Retinal pigment epithelial cell (primary cell): ENCODE results near the gene RFTN1.

ENCODE experiments used
- DNase-seq: peaks from one replicate; pipeline ENCODE4 v3.0.0-alpha.2; 2010; ENCODE audit warnings: low read depth
- H3K4me3 ChIP-seq: 2 replicates; pipeline ENCODE4 v1.5.1; 2011; ENCODE audit warnings: mild to moderate bottlenecking, low read length, control low read depth, moderate library complexity
- TF ChIP-seq, protein P1 (sequence below): conservative IDR thresholded peaks from 2 replicates; pipeline ENCODE4 v1.5.1; 2011; ENCODE audit warnings: low read depth, low read length, control low read depth, inconsistent platforms

RFTN1 gene

DNA sequence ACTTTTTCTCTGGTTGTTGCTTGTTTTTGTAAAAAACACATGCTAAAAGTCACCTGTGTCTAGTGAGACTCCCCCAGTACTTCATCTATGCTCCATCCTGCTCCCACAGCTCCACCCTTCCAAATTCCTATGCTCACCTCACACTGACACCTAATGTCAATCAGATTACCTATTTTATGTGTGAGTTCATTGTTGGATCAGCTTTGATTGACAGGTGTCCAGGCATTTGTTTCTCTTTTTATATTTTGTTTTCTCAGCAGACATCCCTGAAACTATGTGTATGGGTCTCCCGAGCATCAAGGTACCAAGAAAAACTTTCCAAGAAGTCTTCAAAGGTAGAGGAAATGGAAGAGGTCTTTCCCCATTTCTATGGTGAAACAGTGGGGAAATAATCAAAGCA lies 13.4 kb downstream of the RFTN1 start:
- no peak for DNase-seq
- H3K4me3 ChIP-seq = no peak overlapping the region
- TF ChIP-seq, protein P1, sequence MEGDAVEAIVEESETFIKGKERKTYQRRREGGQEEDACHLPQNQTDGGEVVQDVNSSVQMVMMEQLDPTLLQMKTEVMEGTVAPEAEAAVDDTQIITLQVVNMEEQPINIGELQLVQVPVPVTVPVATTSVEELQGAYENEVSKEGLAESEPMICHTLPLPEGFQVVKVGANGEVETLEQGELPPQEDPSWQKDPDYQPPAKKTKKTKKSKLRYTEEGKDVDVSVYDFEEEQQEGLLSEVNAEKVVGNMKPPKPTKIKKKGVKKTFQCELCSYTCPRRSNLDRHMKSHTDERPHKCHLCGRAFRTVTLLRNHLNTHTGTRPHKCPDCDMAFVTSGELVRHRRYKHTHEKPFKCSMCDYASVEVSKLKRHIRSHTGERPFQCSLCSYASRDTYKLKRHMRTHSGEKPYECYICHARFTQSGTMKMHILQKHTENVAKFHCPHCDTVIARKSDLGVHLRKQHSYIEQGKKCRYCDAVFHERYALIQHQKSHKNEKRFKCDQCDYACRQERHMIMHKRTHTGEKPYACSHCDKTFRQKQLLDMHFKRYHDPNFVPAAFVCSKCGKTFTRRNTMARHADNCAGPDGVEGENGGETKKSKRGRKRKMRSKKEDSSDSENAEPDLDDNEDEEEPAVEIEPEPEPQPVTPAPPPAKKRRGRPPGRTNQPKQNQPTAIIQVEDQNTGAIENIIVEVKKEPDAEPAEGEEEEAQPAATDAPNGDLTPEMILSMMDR = no peak

DNA sequence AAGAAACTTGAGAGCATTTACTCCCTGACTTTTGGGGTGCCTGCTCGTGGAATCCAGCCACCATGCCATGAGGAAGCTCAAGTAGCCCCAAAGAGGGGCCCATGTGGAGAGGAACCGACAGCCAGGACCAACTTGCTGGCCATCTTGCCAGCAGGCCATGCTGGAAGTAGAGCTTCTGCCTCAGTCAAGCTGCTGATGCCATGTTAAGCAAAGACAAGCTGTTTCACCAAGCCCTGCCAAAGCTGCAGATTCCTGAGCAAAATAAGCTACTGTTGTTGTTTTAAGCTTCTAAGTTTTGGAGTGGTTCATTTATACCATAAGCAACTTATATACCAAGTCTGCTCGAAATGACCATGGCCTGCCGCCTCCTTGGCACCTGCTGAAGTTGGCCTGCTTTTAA lies 14.1 kb downstream of the RFTN1 start:
- H3K4me3 ChIP-seq = no peak overlapping the region
- DNase-seq = no peak
- TF ChIP-seq, protein P1 = no peak

DNA sequence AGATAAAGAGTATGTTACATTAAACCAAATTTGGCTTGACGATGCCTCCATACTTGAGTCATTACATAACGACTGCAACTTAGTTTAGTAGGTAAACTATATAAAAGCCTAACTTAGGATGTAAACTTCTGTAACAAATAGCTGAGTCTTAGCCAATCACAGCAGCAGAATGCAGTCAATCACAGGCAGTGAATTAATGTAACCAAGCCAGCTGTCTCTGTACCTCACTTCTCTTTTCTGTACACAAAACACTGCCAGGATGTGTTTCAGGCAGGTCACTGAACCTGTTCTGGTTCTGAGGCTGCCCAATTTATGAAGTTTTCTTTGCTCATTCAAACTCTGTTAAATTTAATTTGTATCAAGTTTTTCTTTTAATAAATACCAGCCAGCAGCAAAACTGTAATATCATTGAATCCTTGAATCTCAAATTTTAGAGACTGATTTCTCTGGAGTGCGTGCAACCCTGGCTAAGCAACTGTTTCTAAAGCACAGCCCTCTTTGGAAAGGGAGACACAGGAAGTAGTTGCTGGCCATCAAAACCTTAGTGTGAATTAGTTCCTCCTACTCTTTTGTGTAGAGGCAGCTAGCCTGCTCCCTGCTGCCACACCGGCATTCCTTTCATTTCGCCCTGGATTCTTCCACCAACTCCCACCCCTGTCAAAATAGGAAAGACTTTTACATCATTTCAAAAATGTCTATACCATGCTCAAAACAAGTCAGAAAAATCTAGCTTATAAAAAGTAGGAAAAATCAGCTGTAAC lies 15.2 kb downstream of the RFTN1 start:
- H3K4me3 ChIP-seq = no peak overlapping the region
- TF ChIP-seq, protein P1 = no peak
- DNase-seq = no peak

DNA sequence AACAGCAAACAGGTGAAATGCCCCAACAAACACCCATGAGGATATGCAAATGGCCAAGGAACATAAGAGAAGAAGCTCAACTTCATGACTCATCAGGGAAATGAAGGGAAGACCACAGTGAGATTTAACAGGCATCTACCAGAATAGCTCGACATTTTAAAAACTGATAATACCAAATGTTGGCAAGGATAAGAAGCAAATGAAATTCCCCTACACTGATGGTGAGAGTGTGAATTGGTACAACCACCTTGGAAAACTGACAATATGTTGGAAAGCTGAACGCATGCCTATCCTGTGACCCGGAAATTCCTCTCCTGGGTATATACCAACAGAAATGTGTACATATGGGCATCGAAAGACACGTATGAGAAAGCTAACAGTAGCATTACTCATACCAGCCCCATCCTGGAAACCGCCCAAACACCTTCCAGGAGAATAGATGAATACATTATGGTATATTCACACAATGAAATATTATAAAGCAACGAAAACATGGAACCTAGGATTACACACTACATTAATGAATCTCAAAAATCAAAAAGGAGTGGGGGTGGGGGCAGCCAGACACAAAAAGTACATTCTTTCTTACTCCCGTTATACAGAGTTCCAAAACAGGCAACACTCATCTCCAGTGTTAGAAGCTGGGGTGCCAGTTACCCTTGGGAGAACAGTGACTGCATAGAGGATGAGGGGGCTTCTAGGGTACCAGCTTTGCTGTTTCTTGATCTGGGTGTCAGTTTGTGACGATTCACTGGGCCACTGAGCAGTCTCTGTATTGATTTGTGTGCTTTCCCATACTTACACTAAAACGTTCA lies 16.9 kb downstream of the RFTN1 start:
- no peak overlapping the region for H3K4me3 ChIP-seq
- DNase-seq = no peak
- TF ChIP-seq, protein P1 = no peak

DNA sequence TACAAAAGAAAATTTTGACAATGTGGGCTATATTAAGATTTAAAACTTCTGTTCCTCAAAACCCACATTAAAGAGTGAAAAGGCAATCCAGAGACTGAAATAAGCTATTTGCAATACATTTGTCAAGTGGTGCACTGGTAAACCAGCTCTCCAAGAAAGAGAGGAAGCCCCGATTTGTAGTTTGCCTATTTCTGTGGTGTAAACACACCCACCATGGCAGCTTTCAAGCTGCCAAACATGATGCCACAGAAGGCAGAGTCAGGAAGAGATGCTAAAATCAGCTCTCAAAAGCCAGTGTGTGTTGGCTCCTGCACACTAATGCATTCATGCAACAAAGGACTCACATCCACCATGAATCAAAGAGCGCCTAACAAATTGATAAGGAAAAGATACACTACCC lies 17.5 kb downstream of the RFTN1 start:
- DNase-seq = no peak
- TF ChIP-seq, protein P1 = no peak
- no peak overlapping the region for H3K4me3 ChIP-seq

DNA sequence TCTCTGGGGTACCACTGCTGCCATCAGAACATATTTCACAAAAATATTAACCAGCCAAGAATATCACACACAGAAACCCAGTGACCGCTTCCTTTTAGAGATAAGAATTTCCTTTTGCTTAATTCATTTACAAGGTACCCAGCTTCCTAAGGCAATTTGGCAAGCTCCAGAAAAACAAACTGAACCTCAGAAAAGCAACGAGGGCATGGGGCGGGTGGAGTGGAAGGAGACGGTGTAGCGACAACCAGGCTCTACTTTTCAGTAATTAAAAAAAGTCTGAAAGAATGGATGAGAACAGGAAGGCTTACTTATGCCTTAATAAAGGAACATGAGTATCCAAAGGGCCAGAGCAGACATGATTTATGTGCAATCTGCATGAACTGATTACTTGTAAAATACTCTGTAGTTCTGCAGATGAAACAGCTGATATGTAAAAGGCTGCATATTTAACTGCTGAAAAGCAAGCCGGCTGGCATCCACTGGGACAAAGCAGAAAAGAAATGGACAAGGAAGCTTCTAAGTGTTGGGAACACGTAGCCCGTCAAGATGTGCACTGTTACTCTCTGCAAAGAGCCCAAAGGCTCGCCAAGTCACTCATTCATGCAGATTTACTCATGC lies 18.6 kb downstream of the RFTN1 start:
- TF ChIP-seq, protein P1 = no peak
- DNase-seq = no peak
- H3K4me3 ChIP-seq = no peak overlapping the region
